ES-I3 (cell line): Measurements from ENCODE around the gene GAL.

Source experiments
- H3K36me3 ChIP-seq: 2 replicates; pipeline ENCODE4 v1.6.1; 2013; ENCODE audit warnings: mild to moderate bottlenecking, low read length, control low read depth, moderate library complexity; ENCODE audit not compliant: insufficient read depth
- H3K4me1 ChIP-seq: 2 replicates; pipeline ENCODE4 v1.6.1; 2013; ENCODE audit warnings: mild to moderate bottlenecking, control low read depth, low read length; ENCODE audit not compliant: insufficient read depth
- H3K9ac ChIP-seq: 2 replicates; pipeline ENCODE4 v1.6.1; 2013; ENCODE audit warnings: low read depth, mild to moderate bottlenecking, low read length, moderate library complexity
- H3K9me3 ChIP-seq: 2 replicates; pipeline ENCODE4 v1.6.1; 2013; ENCODE audit warnings: mild to moderate bottlenecking, low read length, moderate library complexity; ENCODE audit not compliant: control insufficient read depth, insufficient read depth

GAL gene

GRCh38 chr11:68653486-68654430 lies 30.6 kb upstream of the GAL start:
- no peak overlapping the region for H3K9ac ChIP-seq
- H3K4me1 ChIP-seq, result peaks cover 4% of the 10 kb centered on the region; the same call in 1 of the 2 replicates
- H3K36me3 ChIP-seq, result no peaks in the 10 kb centered on the region
- no peaks in the 10 kb centered on the region; the same call in 1 of the 2 replicates for H3K9me3 ChIP-seq

DNA sequence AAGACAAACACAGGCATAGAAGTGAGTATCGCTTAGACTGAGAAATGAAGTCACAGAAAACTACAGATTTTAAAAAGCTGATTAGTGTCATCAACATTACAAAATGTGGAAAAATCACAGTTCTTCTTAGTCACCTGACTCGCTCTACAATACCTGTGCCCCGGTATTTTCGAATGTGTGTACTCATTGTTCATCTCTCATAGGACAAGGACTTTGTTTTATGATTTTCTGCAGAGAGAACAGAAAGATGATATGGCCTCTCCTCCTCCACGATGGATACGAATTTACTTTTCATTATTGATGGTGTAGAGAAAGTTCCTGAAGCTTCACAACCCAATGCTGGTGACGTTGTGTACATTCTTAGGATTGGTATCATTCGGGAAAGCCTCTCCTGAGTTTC lies 29.4 kb upstream of the GAL start:
- Histone ChIP-seq H3K36me3 (no peaks in the 10 kb centered on the region), H3K4me1 (peaks cover 4% of the 10 kb centered on the region; the same call in 1 of the 2 replicates), H3K9ac (no peak overlapping the region), H3K9me3 (no peaks in the 10 kb centered on the region; the same call in 1 of the 2 replicates)

- Histone ChIP-seq H3K9ac (no peak overlapping the region), H3K9me3 (no peaks in the 10 kb centered on the region; the same call in 1 of the 2 replicates), H3K4me1 (peaks cover 4% of the 10 kb centered on the region; the same call in 1 of the 2 replicates), H3K36me3 (no peaks in the 10 kb centered on the region)
Measured at GRCh38 chr11:68655406-68655805, 28.9 kb upstream of the GAL start.

DNA sequence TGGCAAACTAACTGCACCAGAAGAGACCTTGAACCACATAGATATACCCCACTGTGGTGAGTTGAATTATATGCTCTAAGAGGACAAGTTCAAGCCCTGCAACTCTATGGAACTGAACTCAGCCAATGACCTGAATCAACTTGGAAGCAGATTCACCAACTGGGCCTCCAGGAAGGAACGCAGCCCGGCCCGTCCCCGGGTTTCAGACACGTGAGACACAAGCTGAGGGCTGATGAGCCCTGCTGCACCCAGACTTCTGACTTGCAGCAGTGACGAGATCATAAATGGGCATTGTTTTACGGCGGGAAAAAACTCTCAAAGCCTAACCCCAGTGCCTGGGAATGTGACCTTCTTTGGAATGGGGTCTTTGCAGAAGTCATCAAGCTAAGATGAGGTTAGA lies 28.5 kb upstream of the GAL start:
- no peaks in the 10 kb centered on the region; the same call in 1 of the 2 replicates for H3K9me3 ChIP-seq
- peaks cover 4% of the 10 kb centered on the region; the same call in 1 of the 2 replicates for H3K4me1 ChIP-seq
- H3K36me3 ChIP-seq, result no peaks in the 10 kb centered on the region
- no peak overlapping the region for H3K9ac ChIP-seq

GRCh38 chr11:68657021-68657780 lies 27.1 kb upstream of the GAL start:
- Histone ChIP-seq H3K9ac (no peak overlapping the region), H3K4me1 (no peaks in the 10 kb centered on the region), H3K36me3 (no peaks in the 10 kb centered on the region)

DNA sequence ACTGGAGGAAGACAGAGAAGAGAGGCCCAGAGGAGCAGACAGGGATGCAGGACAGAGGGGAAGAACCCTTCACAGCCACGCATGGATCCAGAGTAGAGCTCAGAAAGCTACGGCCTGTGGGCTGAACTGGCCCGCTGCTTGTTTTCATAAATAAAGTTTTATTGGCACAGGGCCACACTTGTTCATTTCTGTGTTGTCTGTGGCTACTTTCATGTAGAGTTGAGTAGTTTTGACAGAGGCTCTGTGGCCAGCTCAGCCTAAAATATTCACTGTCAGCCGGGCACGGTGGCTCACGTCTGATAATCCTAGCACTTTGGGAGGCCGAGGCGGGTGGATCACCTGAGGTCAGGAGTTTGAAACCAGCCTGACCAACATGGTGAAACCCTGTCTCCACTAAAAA lies 26.2 kb upstream of the GAL start:
- Histone ChIP-seq H3K9me3 (no peaks in the 10 kb centered on the region; the same call in 1 of the 2 replicates), H3K4me1 (no peaks in the 10 kb centered on the region), H3K9ac (no peak overlapping the region), H3K36me3 (no peaks in the 10 kb centered on the region)

More at GRCh38 chr11:68657021-68657780, 27.1 kb upstream of the GAL start:
- H3K9me3 ChIP-seq, result no peaks in the 10 kb centered on the region; the same call in 1 of the 2 replicates

- Histone ChIP-seq H3K36me3 (no peaks in the 10 kb centered on the region), H3K9me3 (no peaks in the 10 kb centered on the region; the same call in 1 of the 2 replicates), H3K9ac (no peak overlapping the region), H3K4me1 (no peaks in the 10 kb centered on the region)
Measured at GRCh38 chr11:68658661-68659060, 25.7 kb upstream of the GAL start.

DNA sequence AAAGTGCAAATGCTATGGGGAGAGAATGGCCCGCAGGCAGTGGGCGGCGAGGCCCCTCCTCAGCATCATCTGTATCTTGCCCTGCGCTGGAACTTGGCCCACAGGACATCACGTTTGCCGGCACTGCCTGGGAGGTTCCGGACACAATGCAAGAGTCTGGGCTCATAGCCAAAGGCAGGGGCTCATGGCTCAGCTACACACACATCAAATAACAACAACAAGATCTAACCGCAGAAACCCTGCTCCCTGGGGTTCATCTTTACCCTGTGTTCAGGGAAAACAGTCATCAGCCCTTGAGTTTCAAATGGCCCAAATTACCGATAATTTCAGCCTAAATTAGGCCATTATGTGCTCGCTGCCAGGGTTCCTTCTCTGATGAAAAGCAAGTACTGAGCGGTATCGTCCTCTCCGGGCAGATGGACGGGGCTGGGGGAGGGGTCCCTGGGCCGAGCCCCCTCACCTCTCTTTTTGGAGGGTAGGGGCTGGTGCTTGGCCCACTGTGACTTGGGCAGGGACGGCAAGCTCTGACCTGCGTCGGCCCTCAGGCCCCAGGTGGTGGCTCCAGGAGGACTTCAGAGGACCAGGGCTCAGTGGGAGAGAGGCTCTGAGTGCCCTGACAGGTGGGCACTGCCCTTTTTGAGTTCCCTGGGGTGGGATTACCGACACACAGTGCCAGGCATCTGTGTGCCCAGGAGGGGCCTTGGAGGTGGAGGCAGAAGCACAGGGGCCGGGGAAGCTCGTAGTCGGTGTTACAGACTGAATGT lies 25.0 kb upstream of the GAL start:
- no peak overlapping the region for H3K9ac ChIP-seq
- no peaks in the 10 kb centered on the region; the same call in 1 of the 2 replicates for H3K9me3 ChIP-seq
- H3K4me1 ChIP-seq, result no peaks in the 10 kb centered on the region
- no peaks in the 10 kb centered on the region for H3K36me3 ChIP-seq

DNA sequence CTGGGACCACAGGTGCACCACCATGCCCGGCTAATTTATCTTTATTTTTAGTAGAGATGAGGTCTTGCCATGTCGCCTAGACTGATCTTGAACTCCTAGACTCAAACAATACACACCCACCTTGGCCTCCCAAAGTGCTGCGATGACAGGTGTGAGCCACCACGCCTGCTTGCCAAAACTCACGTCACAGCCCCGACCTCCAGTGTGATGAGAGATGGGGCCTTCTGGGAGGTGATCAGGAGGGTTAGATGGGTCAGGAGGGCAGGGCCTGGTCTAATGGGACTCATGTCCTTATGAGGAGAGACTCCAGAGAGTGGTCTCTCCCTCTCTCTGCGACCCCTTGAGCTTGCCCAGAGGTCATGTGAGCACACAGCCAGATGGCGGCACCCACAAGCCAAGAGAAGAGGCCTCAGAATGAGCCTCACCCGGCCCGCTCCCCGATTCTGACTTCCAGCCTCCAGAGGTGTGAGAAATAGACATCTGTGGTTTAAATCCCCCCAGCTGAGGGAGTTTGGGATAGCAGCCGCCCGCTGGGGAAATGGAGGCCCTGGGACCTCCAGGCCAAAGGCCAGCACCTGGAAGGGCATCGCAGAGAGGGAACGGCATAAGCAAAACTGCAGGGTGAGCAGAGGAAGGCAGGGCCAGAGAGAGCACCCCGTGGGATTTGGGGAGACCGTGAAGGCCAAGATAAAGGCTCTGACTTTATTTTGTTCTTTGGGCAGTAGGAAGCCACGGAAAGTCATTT lies 24.1 kb upstream of the GAL start:
- H3K36me3 ChIP-seq, result no peaks in the 10 kb centered on the region
- H3K4me1 ChIP-seq, result no peaks in the 10 kb centered on the region
- H3K9me3 ChIP-seq, result no peaks in the 10 kb centered on the region
- H3K9ac ChIP-seq, result no peak overlapping the region

- H3K36me3 ChIP-seq, result no peaks in the 10 kb centered on the region
- no peak overlapping the region for H3K9ac ChIP-seq
- no peaks in the 10 kb centered on the region for H3K9me3 ChIP-seq
- H3K4me1 ChIP-seq, result no peaks in the 10 kb centered on the region
Measured at GRCh38 chr11:68661014-68661413, 23.3 kb upstream of the GAL start.

DNA sequence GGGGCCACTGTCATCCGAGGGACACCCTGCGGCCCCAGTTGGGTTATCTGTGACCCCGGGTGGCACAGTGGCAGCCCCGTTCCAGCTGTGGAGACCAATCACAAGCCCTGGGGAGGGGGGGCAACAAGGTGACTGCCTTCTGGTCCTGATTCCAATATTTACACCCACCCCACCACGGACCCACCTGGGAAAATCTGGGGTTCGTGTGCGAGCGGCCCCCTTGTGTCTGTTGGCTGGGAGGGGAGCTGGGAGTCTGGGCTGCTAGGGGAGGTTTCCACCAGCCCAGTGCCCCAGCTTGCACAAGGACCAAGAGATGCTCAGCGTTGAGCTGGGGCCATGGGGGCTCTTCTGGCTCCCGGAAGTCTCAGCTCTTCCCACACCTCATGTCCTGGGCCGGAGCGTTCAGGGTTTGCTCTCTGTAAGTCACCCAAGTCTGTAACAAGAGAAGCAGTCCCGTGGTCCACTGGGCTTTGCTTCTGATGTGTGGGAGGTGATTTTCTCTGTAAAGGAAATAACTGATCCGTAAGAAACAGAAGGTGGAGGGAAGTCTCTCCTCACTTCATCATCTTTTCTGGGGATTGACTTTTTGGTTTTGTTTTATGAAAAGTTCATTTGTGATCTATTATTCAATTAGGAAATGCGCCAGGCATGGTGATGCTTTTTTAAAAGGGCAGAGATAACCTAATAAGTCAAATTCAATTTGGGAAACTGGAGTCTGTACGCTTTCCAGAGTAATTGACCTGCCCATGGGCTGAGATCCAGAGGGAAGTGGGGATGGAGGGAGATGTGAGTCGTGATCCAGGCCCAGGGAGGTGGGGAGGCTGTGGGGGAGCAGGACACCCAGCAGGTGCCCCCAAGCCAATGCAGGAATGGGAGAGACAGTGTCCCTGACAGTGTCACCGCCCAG lies 22.4 kb upstream of the GAL start:
- Histone ChIP-seq H3K9ac (no peak overlapping the region), H3K4me1 (no peaks in the 10 kb centered on the region), H3K9me3 (no peaks in the 10 kb centered on the region), H3K36me3 (no peaks in the 10 kb centered on the region)

DNA sequence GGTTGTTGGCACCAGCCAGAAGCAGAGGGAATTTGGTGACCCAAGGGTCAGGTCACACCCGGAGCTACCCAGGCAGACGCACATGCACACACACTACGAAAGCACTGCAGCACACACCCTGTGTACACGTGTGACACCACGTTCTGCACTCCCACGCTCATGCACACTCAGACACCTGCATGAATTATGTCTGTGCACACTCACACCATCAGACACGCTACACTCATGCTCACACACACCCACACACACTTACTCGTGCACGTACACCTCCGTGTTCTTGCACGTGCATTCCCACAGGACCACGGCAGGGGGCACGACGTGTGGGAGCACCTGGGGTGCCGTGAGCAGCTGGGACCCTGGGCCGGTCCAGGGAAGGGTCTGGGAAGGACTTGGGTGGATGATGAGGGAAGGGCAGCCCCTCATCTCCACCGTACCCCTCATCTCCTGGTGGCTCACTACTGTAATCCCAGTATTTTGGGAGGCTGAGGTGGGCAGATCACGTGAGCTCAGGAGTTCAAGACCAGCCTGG lies 20.8 kb upstream of the GAL start:
- H3K4me1 ChIP-seq, result no peaks in the 10 kb centered on the region
- H3K9me3 ChIP-seq, result no peaks in the 10 kb centered on the region
- H3K9ac ChIP-seq, result no peak overlapping the region
- H3K36me3 ChIP-seq, result no peaks in the 10 kb centered on the region
